ENCODE data around the gene NCKAP5. TPM values are rescaled to one million over a fixed set of nuclear protein-coding genes. Genes with fewer than 3 reads are reported as not detected.
A peak's percentile ranks its signal among the peaks of the same experiment; 100 is the strongest.

Gene NCKAP5
- total RNA-seq, 1 experiment from 2014 or later: not detected

DNA sequence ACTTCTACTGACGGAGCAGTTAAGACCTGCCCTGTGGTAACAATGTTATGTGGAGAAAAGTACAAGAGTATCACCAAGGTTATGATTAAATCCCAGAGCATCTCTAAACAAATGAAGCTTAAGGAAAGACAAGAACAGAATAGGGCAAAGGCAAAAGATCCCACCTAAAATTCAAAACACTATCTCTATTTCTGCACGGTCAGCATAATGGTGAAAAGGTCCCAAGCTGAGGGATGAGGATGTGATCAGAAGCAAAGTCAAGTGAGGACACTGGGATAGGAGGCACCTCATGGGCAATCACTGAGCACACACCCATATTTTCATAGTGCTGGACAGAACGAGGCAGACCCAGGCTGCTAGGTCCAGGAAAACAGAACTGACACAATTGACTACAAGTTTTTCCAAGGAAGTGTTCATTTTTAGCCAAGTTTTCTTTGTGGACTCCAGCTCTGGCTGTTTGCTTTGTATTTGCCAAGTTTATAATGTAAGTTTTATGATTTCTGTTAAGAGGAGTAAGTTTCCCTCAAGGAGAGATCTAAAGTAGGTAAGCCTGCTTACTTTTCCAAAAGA, 77.8 kb downstream of the NCKAP5 start:
- no peak overlapping the region for H3K4me3 Mint-ChIP-seq (ENCODE audit: unreplicated experiment)
- DNase-seq (ENCODE audit: unreplicated experiment): no peak
- intact Hi-C loops (cut with micrococcal nuclease): no loop called here
- H3K36me3 Mint-ChIP-seq (ENCODE audit: insufficient read depth, unreplicated experiment): no peaks in the 10 kb centered on the region
- H3K4me1 Mint-ChIP-seq (ENCODE audit: insufficient read depth, unreplicated experiment): peaks cover 6% of the 10 kb centered on the region
- no peak for TF ChIP-seq CTCF (IDR thresholded peaks at IDR 0.05; ENCODE audit: unreplicated experiment)
- CTCF ChIA-PET: interaction anchor here (0.6 kb wide), 1 partner anchor 27 kb away, joined by 3 read pairs; no protein-coding TSS in a partner anchor
- POLR2A ChIA-PET: no interaction called here
- H3K27me3 Mint-ChIP-seq (ENCODE audit: insufficient read depth, unreplicated experiment): no peaks in the 10 kb centered on the region
- no peak overlapping the region for H3K27ac Mint-ChIP-seq (ENCODE audit: low read depth, unreplicated experiment)
- BruUV-seq (replicated peaks): no TSS peak
- peaks cover 7% of the 10 kb centered on the region for H3K9me3 Mint-ChIP-seq (ENCODE audit: unreplicated experiment)

DNA sequence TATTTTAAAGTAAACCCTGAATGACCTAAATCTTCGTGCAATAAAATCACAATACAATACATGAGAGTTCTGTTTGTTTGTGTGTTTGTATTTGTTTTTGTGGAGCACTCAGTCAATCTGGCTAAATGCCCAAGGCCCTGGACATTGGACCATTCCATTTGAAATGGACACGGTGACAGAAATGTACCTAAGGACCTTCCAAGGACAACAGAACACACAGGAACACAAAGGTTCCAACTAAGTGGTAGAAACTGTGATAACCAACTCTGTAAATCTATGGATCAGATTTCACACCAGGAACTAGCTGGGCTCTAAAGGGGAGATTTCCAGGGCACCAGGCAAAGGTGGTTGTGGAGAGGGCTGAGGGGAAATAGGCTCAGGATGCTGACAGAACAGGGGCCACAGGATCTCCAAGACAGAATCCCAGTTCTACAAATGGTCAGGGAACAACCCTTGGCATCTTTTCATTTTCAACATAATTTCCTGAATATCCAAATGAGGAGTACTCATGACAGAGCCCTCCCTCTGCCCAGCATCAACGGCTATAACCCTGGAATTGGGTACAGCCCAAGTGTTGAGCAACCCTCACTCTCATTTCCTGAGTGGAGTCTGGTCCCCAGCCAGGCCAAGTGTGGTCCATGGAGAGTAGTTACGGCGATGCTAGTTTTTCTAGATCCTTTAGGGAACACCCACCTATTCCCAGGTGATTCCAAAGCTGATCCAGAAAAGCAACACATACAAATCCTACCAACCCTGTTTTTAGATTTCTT, 78.4 kb downstream of the NCKAP5 start:
- Mint-ChIP-seq H3K9me3 (ENCODE audit: unreplicated experiment) (peaks cover 7% of the 10 kb centered on the region), H3K27me3 (ENCODE audit: insufficient read depth, unreplicated experiment) (no peaks in the 10 kb centered on the region), H3K4me3 (ENCODE audit: unreplicated experiment) (no peak overlapping the region), H3K36me3 (ENCODE audit: insufficient read depth, unreplicated experiment) (no peaks in the 10 kb centered on the region), H3K27ac (ENCODE audit: low read depth, unreplicated experiment) (no peak overlapping the region), H3K4me1 (ENCODE audit: insufficient read depth, unreplicated experiment) (peaks cover 6% of the 10 kb centered on the region)
- BruUV-seq (replicated peaks): no TSS peak
- DNase-seq (ENCODE audit: unreplicated experiment): peak; percentile 4
- ChIA-PET CTCF (interaction anchor here (0.6 to 0.7 kb wide), 2 partner anchors 27 to 882 kb away, joined by 3 to 4 read pairs; no protein-coding TSS in a partner anchor), POLR2A (no interaction called here)
- intact Hi-C loops (cut with micrococcal nuclease): no loop called here
- no peak for TF ChIP-seq CTCF (IDR thresholded peaks at IDR 0.05; ENCODE audit: unreplicated experiment)

GRCh38 chr2:133489146-133489545, 79.1 kb downstream of the NCKAP5 start:
- no peak overlapping the region for H3K27ac Mint-ChIP-seq (ENCODE audit: low read depth, unreplicated experiment)
- TF ChIP-seq CTCF (IDR thresholded peaks at IDR 0.05; ENCODE audit: unreplicated experiment): no peak
- no peaks in the 10 kb centered on the region for H3K27me3 Mint-ChIP-seq (ENCODE audit: insufficient read depth, unreplicated experiment)
- peaks cover 6% of the 10 kb centered on the region for H3K4me1 Mint-ChIP-seq (ENCODE audit: insufficient read depth, unreplicated experiment)
- intact Hi-C loops (cut with micrococcal nuclease): no loop called here
- H3K4me3 Mint-ChIP-seq (ENCODE audit: unreplicated experiment): no peak overlapping the region
- POLR2A ChIA-PET: no interaction called here
- H3K9me3 Mint-ChIP-seq (ENCODE audit: unreplicated experiment): peaks cover 7% of the 10 kb centered on the region
- no peaks in the 10 kb centered on the region for H3K36me3 Mint-ChIP-seq (ENCODE audit: insufficient read depth, unreplicated experiment)
- CTCF ChIA-PET: no interaction called here
- no TSS peak for BruUV-seq (replicated peaks)
- no peak for DNase-seq (ENCODE audit: unreplicated experiment)

DNA sequence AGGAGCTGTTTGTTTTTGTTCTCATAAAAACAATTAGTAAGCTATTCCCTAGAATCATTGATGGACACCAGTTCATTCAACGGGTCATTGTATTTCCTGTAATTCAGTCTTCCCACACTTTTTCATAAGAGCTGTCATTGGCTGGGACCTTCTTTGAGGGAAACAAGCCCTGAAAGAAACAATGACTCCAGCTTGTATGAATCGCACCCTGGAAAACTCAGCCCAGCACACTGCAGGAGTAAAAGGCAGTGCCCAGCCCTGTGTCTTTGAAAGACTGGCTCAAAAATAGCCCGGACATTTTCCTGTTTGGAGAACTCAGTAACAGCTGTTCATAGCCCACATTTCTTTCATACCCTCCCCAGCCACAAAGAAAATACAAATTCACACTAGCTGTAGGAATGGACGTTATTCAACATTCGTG, 81.5 kb downstream of the NCKAP5 start:
- H3K36me3 Mint-ChIP-seq (ENCODE audit: insufficient read depth, unreplicated experiment): no peaks in the 10 kb centered on the region
- H3K27me3 Mint-ChIP-seq (ENCODE audit: insufficient read depth, unreplicated experiment): no peaks in the 10 kb centered on the region
- ChIA-PET POLR2A (no interaction called here), CTCF (interaction anchor here (1.4 kb wide), 1 partner anchor 225 kb away, joined by 3 read pairs; no protein-coding TSS in a partner anchor)
- H3K9me3 Mint-ChIP-seq (ENCODE audit: unreplicated experiment): peaks cover 7% of the 10 kb centered on the region
- BruUV-seq (replicated peaks): no TSS peak
- intact Hi-C loops (cut with micrococcal nuclease): no loop called here
- no peak for DNase-seq (ENCODE audit: unreplicated experiment)
- no peak overlapping the region for H3K27ac Mint-ChIP-seq (ENCODE audit: low read depth, unreplicated experiment)
- H3K4me3 Mint-ChIP-seq (ENCODE audit: unreplicated experiment): no peak overlapping the region
- TF ChIP-seq CTCF (IDR thresholded peaks at IDR 0.05; ENCODE audit: unreplicated experiment): no peak
- H3K4me1 Mint-ChIP-seq (ENCODE audit: insufficient read depth, unreplicated experiment): peaks cover 6% of the 10 kb centered on the region

Measured in MCF 10A (cell line).